ENCODE measurements around the gene KDM4B.

DNA sequence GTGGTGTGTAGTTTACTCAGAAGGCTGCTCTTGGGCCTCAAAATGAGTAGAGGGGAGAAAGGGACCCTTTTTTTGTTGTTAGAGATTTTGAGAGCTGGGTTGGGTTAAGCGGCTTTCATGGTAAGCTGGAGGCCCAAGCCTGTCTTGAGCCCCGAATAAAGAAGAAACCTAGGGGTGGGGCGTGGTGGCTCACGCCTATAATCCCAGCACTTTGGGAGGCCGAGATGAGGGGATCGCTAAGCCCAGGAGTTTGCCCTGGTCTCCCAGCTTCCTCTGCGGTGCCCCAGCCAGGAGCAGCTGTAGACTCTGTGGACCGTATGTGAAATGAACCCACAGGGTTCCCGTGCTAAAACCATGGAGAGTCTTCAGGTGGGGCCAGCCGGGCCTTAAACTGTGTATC, 56.1 kb downstream of the KDM4B start:
- TF ChIP-seq CBFB (CRISPR knock-in tag; IDR thresholded peaks at IDR 0.05) (no peak), MEF2A (IDR thresholded peaks at IDR 0.05; ENCODE audit: control insufficient read depth, low read depth, low read length) (no peak), MEF2D (tag; conservative IDR thresholded peaks at IDR 0.05; ENCODE audit: low read depth) (no peak), MYNN (IDR thresholded peaks at IDR 0.05) (no peak), MYNN (CRISPR knock-in tag; IDR thresholded peaks at IDR 0.05) (no peak), SPI1 (IDR thresholded peaks at IDR 0.05; ENCODE audit: borderline replicate concordance, low read depth, low read length) (no peak), JUN (IDR thresholded peaks at IDR 0.05; ENCODE audit: borderline replicate concordance, low read depth, low read length) (no peak), JUN (CRISPR knock-in tag; IDR thresholded peaks at IDR 0.05; ENCODE audit: borderline replicate concordance) (no peak), RFX5 (IDR thresholded peaks at IDR 0.05; ENCODE audit: low read depth, low read length) (no peak), MAX (CRISPR knock-in tag; IDR thresholded peaks at IDR 0.05) (no peak)
- TF ChIP-seq, protein P1, sequence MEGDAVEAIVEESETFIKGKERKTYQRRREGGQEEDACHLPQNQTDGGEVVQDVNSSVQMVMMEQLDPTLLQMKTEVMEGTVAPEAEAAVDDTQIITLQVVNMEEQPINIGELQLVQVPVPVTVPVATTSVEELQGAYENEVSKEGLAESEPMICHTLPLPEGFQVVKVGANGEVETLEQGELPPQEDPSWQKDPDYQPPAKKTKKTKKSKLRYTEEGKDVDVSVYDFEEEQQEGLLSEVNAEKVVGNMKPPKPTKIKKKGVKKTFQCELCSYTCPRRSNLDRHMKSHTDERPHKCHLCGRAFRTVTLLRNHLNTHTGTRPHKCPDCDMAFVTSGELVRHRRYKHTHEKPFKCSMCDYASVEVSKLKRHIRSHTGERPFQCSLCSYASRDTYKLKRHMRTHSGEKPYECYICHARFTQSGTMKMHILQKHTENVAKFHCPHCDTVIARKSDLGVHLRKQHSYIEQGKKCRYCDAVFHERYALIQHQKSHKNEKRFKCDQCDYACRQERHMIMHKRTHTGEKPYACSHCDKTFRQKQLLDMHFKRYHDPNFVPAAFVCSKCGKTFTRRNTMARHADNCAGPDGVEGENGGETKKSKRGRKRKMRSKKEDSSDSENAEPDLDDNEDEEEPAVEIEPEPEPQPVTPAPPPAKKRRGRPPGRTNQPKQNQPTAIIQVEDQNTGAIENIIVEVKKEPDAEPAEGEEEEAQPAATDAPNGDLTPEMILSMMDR (IDR thresholded peaks at IDR 0.05 in 2 of 3, conservative IDR thresholded peaks at IDR 0.05 in 1 of 3; ENCODE audit: insufficient read depth in 2 of 3, low read depth in 1 of 3, low read length in 3 of 3), result no peak
- TF ChIP-seq, protein P2, sequence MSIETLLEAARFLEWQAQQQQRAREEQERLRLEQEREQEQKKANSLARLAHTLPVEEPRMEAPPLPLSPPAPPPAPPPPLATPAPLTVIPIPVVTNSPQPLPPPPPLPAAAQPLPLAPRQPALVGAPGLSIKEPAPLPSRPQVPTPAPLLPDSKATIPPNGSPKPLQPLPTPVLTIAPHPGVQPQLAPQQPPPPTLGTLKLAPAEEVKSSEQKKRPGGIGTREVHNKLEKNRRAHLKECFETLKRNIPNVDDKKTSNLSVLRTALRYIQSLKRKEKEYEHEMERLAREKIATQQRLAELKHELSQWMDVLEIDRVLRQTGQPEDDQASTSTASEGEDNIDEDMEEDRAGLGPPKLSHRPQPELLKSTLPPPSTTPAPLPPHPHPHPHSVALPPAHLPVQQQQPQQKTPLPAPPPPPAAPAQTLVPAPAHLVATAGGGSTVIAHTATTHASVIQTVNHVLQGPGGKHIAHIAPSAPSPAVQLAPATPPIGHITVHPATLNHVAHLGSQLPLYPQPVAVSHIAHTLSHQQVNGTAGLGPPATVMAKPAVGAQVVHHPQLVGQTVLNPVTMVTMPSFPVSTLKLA (conservative IDR thresholded peaks at IDR 0.05), result no peak
- TF ChIP-seq, protein P3, sequence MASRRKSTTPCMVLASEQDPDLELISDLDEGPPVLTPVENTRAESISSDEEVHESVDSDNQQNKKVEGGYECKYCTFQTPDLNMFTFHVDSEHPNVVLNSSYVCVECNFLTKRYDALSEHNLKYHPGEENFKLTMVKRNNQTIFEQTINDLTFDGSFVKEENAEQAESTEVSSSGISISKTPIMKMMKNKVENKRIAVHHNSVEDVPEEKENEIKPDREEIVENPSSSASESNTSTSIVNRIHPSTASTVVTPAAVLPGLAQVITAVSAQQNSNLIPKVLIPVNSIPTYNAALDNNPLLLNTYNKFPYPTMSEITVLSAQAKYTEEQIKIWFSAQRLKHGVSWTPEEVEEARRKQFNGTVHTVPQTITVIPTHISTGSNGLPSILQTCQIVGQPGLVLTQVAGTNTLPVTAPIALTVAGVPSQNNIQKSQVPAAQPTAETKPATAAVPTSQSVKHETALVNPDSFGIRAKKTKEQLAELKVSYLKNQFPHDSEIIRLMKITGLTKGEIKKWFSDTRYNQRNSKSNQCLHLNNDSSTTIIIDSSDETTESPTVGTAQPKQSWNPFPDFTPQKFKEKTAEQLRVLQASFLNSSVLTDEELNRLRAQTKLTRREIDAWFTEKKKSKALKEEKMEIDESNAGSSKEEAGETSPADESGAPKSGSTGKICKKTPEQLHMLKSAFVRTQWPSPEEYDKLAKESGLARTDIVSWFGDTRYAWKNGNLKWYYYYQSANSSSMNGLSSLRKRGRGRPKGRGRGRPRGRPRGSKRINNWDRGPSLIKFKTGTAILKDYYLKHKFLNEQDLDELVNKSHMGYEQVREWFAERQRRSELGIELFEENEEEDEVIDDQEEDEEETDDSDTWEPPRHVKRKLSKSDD (conservative IDR thresholded peaks at IDR 0.05; ENCODE audit: low read length), result no peak
